IMR-90 (cell line): ENCODE measurements around the gene ATXN1.

Source experiments
- CHD1 ChIP-seq: IDR thresholded peaks from 2 replicates; pipeline ENCODE4 v1.6.1; 2012; ENCODE audit warnings: low read depth, low read length, improper control_type of control experiment
- CTCF ChIP-seq: conservative IDR thresholded peaks from 2 replicates; pipeline ENCODE4 v1.5.1; 2012; ENCODE audit warnings: mild to moderate bottlenecking, low read depth, low read length, improper control_type of control experiment
- FOS ChIP-seq: fragments of 150-350 bp; IDR thresholded peaks from 2 replicates; pipeline ENCODE4 v1.6.1; 2016; ENCODE audit warnings: low read depth, low read length
- POLR2A ChIP-seq: IDR thresholded peaks from 2 replicates; pipeline ENCODE4 v1.6.1; 2012; ENCODE audit warnings: mild to moderate bottlenecking, low read depth, low read length
- SMC3 ChIP-seq: fragments of 150-350 bp; IDR thresholded peaks from 2 replicates; pipeline ENCODE4 v1.6.1; 2016; ENCODE audit warnings: low read depth, mild to moderate bottlenecking, antibody characterized with exemption, low read length, moderate library complexity
- USF2 ChIP-seq: fragments of 150-350 bp; IDR thresholded peaks from 2 replicates; pipeline ENCODE4 v1.6.1; 2017; ENCODE audit warnings: mild to moderate bottlenecking, antibody characterized with exemption, low read length, low read depth

GRCh38 chr6:16488813-16489212 lies 272.4 kb downstream of the ATXN1 start:
- no peak for TF ChIP-seq POLR2A
- no peak for TF ChIP-seq SMC3
- TF ChIP-seq CTCF = no peak
- no peak for TF ChIP-seq CHD1
- no peak for TF ChIP-seq USF2
- TF ChIP-seq FOS = no peak
